HepG2 (cell line): ENCODE results near the gene HMGB2.

Experiments
- ADNP ChIP-seq: sonication (generic); formaldehyde crosslinking; IDR thresholded peaks from 2 replicates; pipeline ENCODE4 v1.4.0; 2020; ENCODE audit warnings: missing genetic modification reagents
- CREB3 ChIP-seq: sonication (generic); formaldehyde crosslinking; IDR thresholded peaks from 2 replicates; pipeline ENCODE4 v1.5.0; 2020; ENCODE audit warnings: missing genetic modification reagents
- NR2C2 ChIP-seq: sonication (generic); formaldehyde crosslinking; IDR thresholded peaks from 2 replicates; pipeline ENCODE4 v1.4.0; 2020; ENCODE audit warnings: missing genetic modification reagents, mild to moderate bottlenecking, moderate library complexity, borderline replicate concordance
- ZBTB21 ChIP-seq: sonication (generic); formaldehyde crosslinking; IDR thresholded peaks from 2 replicates; pipeline ENCODE4 v1.4.0; 2020; ENCODE audit warnings: missing genetic modification reagents
- ZNF558 ChIP-seq: sonication (generic); formaldehyde crosslinking; IDR thresholded peaks from 2 replicates; pipeline ENCODE4 v1.9.0; 2022; ENCODE audit warnings: mild to moderate bottlenecking, missing genetic modification reagents, borderline replicate concordance

GRCh38 chr4:173311368-173311767 lies 22.8 kb downstream of the HMGB2 start:
- no peak for TF ChIP-seq ZBTB21 (CRISPR knock-in tag)
- TF ChIP-seq ZNF558, result no peak
- TF ChIP-seq ADNP (CRISPR knock-in tag), result no peak
- no peak for TF ChIP-seq CREB3 (CRISPR knock-in tag)
- TF ChIP-seq NR2C2 (CRISPR knock-in tag), result no peak
